GM13976 (cell line): ENCODE data around the gene EXOC7.

ENCODE experiments used
- DNase-seq: peaks from one replicate; pipeline ENCODE4 v3.0.0; 2012; ENCODE audit warnings: low spot score
- CTCF ChIP-seq: IDR thresholded peaks from 2 replicates; pipeline ENCODE4 v1.5.1; 2012; ENCODE audit warnings: borderline replicate concordance, mild to moderate bottlenecking; ENCODE audit not compliant: insufficient read depth; ENCODE audit errors: extremely low read depth, missing control alignments, control extremely low read depth
- in situ Hi-C: fragments of 300-500 bp; cut with MboI; formaldehyde crosslinking; loops from one replicate; pipeline ENCODE4 v1.12.0; 2022; ENCODE audit warnings: low sequenced_read_pairs, mixed read lengths, inconsistent platforms; ENCODE audit not compliant: unreplicated experiment

Gene EXOC7

DNA sequence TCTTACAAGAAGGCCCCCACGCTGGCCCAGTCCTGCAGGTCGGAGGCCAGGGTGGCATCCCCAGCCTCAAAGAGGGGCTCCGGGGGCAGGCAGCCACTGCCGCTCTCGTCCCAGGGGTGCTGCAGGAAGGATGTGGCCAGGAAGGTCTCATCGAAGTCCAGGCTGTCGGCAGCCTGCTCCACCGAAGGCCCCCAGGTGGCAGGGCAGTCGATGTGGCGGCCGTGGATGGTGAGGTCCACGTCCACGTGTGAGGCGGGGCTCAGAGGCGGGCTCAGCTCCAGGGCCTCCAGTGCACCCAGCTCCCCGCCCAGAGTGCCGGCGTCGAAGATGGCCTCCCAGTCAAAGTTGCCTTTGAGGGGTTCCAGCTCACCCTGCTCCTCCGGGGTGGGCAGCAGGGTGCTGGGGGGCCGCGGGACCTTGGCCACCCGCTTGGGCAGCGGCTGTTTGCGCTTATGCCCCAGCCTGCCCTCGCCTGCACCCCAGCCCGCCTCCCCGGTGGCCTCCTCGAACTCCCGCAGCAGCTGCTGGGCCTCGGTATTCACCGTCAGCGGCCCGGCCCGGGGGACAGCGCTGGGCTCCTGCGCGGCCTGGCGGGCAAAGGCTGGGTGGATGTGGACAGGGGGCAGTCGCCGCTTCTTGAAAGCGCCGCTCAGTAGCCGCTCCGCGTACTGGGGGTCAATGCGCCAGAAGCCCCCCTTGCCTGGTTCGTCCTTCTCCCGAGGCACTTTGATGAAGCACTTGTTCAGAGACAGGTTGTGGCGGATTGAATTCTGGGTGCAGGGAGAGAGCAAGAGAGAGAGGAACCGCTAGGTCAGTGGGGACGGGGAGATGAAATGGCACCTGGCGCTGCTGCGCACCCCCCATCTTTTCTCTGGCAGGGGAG, 34.0 kb upstream of the EXOC7 start:
- TF ChIP-seq CTCF = no peak

DNA sequence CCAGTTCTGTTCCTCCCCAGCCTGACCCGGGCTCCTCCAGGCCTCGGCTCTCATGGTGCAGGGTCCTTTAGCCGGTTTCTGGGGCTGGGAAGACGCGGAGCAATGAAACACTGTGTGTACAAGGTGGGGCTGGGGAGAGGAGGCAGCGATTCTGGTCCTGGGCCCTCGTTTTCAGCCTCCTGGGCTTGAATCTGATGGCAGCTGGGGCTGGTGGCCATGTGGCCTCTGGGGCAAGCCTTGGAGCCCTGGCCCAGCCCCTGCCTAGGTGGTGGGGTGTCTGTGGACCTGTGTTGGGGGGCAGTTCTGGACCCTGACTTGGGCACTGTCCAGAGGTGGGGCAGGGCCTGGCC, 33.4 kb upstream of the EXOC7 start:
- in situ Hi-C loops = no loop called here
- TF ChIP-seq CTCF = no peak

More for the DNA sequence above, 34.0 kb upstream of the EXOC7 start:
- no peak for DNase-seq
- in situ Hi-C loops = no loop called here

GRCh38 chr17:76136276-76137000, 32.9 kb upstream of the EXOC7 start:
- no peak for DNase-seq
- in situ Hi-C loops = no loop called here
- TF ChIP-seq CTCF = no peak

More for the DNA sequence above, 33.4 kb upstream of the EXOC7 start:
- no peak for DNase-seq

DNA sequence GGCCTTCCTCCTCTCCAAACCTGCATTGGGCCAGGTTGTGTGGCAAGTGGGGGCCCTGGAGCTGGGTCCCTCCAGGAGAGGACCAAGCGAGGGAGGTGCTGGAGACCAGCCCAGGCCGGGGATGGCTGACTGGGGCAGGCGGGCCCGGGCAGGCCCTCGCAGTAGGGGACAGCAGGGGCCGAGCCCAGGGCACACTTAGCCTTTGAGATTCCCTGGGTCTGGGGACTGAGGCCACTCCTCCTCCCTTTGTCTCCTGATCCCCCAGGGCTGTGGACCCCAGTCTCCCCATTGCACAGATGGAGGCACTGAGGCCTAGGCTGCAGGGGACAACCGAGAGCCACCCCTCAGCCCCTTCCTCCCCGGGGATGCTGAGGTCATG, 32.2 kb upstream of the EXOC7 start:
- in situ Hi-C loops = no loop called here
- no peak for TF ChIP-seq CTCF
- DNase-seq = no peak

DNA sequence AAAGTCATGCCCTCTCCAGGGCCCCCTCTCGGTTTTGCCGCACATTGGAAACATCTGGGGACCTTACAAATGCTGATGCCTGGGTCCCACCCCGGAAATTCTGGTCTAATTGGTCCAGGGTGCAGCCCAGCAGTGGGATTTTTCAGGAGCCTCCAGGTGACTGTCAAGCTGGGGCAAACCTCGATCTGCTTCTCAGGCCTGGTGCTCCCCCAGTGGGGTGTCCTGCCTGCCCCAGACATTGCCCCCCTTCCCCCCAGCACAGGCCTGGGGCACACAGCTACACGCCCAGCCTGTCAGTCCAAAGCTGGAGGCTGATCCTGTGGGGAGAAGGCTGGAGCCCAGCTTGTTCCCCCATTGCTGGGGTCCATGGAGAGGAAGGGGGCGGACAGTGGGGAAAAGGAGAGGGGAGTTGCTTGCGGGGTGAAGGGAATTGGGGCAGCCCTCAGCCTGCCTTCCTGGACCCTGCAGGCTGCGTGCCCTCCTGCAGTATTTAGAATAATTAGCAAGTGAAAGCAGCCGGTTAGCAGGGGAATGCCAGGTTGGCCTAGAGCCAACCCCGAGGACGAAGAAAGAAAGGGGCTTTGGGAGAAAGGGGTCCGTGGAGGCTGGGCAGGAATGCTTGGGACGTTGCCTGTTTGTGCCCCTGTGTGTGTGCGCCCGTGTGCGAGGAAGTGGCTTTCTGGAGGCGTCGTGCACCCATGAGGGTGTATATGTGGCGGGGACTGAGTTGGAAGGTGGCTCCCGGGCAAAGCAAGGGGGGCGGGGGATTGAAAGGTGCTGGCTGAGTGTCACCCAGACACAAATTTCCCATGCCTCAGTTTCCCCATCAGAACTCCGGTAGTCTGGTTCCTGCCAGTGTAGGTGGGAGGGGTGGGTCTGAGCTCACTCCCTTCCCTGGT, 31.6 kb upstream of the EXOC7 start:
- in situ Hi-C loops = no loop called here
- no peak for TF ChIP-seq CTCF
- DNase-seq = no peak
